Peyer's patch (tissue), 4 donors: ENCODE data around the gene PIGT.

Experiments
- POLR2A ChIP-seq, 2 donors: fragments of 450-650 bp; IDR thresholded peaks; one replicate each; pipeline ENCODE4 v1.5.1; 2017; ENCODE audit warnings: antibody characterized with exemption in 2 of 2, mild to moderate bottlenecking in 2 of 2, moderate library complexity in 2 of 2
- TF ChIP-seq, protein P1 (sequence below), 6 experiments: fragments of 450-650 bp in 4 of 6; fragments of 200-600 bp in 2 of 6; sonication (generic) in 1 of 6; IDR thresholded peaks; one replicate each; pipeline ENCODE4 v1.5.1; 2017 to 2019; ENCODE audit warnings: antibody characterized with exemption in 6 of 6, mild to moderate bottlenecking in 3 of 6, moderate library complexity in 1 of 6

DNA sequence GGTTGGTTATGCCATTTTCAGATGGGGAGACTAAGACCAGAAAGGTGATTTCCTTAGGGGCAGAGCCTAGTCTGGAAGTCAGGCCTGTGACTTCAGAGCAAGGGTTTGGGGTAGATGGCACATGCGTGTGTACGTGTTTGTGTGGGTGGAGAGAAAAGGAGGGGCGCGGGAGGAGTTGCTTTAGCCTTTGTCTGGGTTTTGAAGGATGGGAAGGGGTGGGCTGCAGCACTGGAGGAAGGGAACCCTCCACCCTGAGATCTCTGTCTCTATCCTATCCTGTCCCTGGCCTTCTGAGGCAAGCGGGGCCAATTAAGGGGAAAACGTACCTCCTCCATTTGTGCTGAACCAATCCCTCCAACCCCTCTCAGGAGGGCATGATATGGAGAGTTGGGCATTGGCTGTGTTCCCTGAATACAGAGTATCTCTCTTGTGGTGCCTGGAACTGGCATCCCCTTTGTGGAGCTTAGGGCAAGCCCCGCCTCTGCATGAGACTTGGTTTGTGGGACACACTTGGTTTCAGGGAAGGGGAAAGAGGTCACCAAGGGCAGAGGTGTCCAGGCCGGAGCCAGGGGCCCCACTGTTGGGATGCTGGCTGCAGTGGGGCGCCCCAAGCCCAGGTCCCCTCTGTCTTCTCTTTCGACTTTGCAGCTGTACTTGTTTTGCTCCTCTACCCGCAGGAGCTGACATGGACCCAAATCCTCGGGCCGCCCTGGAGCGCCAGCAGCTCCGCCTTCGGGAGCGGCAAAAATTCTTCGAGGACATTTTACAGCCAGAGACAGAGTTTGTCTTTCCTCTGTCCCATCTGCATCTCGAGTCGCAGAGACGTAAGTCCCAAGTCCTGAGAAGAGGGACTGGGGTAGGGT lies 7.9 kb upstream of the PIGT start, which contains the start of gene DBNDD2:
- TF ChIP-seq, protein P1, sequence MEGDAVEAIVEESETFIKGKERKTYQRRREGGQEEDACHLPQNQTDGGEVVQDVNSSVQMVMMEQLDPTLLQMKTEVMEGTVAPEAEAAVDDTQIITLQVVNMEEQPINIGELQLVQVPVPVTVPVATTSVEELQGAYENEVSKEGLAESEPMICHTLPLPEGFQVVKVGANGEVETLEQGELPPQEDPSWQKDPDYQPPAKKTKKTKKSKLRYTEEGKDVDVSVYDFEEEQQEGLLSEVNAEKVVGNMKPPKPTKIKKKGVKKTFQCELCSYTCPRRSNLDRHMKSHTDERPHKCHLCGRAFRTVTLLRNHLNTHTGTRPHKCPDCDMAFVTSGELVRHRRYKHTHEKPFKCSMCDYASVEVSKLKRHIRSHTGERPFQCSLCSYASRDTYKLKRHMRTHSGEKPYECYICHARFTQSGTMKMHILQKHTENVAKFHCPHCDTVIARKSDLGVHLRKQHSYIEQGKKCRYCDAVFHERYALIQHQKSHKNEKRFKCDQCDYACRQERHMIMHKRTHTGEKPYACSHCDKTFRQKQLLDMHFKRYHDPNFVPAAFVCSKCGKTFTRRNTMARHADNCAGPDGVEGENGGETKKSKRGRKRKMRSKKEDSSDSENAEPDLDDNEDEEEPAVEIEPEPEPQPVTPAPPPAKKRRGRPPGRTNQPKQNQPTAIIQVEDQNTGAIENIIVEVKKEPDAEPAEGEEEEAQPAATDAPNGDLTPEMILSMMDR (IDR thresholded peaks at IDR 0.05): no peak
- TF ChIP-seq POLR2A (IDR thresholded peaks at IDR 0.05): no peak
